PC-3 (cell line): Measurements from ENCODE around the gene PACSIN2.

Source experiments
- CTCF ChIP-seq: fragments of 300-600 bp; sonication (generic); conservative IDR thresholded peaks from 2 replicates; pipeline ENCODE4 v1.5.1; 2017; ENCODE audit warnings: antibody characterized with exemption, low read depth, mild to moderate bottlenecking, low read length
- EZH2 ChIP-seq: fragments of 300-600 bp; sonication (generic); IDR thresholded peaks from one replicate; pipeline ENCODE4 v1.6.1; 2017; ENCODE audit warnings: antibody characterized with exemption, mild to moderate bottlenecking, low read length; ENCODE audit not compliant: unreplicated experiment

- TF ChIP-seq CTCF = no peak
- no peak for TF ChIP-seq EZH2
Observed at GRCh38 chr22:42960531-42961399, 54.2 kb downstream of the PACSIN2 start.
